Measurements from ENCODE around the gene MRPS22.

- TF ChIP-seq POLR2AphosphoS5 (IDR thresholded peaks at IDR 0.05) (no peak), CTCF (IDR thresholded peaks at IDR 0.05) (no peak), POLR2A (IDR thresholded peaks at IDR 0.05) (no peak), EP300 (IDR thresholded peaks at IDR 0.05) (no peak)
These were observed 14.1 kb downstream of the MRPS22 start for GRCh38 chr3:139357899-139358298.

Data from stomach (tissue), 4 donors.